Prostate gland (tissue), 2 donors: ENCODE data around the gene PDE4D.

Experiments
- CTCF ChIP-seq, 4 experiments: fragments of 200-600 bp in 2 of 4; fragments of 450-650 bp in 2 of 4; sonication (generic) in 2 of 4; IDR thresholded peaks; 1 replicate in 3 of 4; 2 replicates in 1 of 4; pipeline ENCODE4 v1.5.1; 2016 to 2019; ENCODE audit warnings: antibody characterized with exemption in 4 of 4, mild to moderate bottlenecking in 2 of 4, moderate library complexity in 2 of 4
- POLR2AphosphoS5 ChIP-seq: sonication (generic); formaldehyde crosslinking; IDR thresholded peaks from one replicate; pipeline ENCODE4 v1.6.1; 2017; ENCODE audit warnings: antibody characterized with exemption

GRCh38 chr5:59529239-59529638, 364.3 kb downstream of the PDE4D start:
- no peak for TF ChIP-seq CTCF (IDR thresholded peaks at IDR 0.05)
- no peak for TF ChIP-seq POLR2AphosphoS5
